ENCODE data around the gene EGR2. TPM values are rescaled to one million over a fixed set of nuclear protein-coding genes. Genes with fewer than 3 reads are reported as not detected.
A peak's percentile ranks its signal among the peaks of the same experiment; 100 is the strongest.

Gene EGR2
- total RNA-seq (1 to 10 TPM in 3 of 6 donors, under 1 TPM in 3; 0.42 to 2.7 (median 1.2) TPM), polyA plus RNA-seq (under 1 TPM; 0.61 to 0.68 TPM)

- no peaks in the 10 kb centered on the region for H3K9me3 ChIP-seq
- H3K4me1 ChIP-seq, result peaks cover 14 to 21% (median 18%) of the 10 kb centered on the region in 3 donors
- FAIRE-seq, result peak; percentile 81
- no peaks in the 10 kb centered on the region for H3K36me3 ChIP-seq
- peak; percentile 87 to 94 (median 90) for DNase-seq
- peaks cover 0 to 33% (median 6%) of the 10 kb centered on the region in 4 donors for H3K27me3 ChIP-seq
- no peak for TF ChIP-seq CTCF (IDR thresholded peaks at IDR 0.05)
- WGBS, 2 donors, result 0% methylated on average over 52 to 53 of the region's 53 CpGs
- H3K4me3 ChIP-seq, result peak within 1 kb of the TSS; percentile 69 to 93 (median 83)
- ATAC-seq, result peak; percentile 83 to 89 (median 87)
- intact Hi-C loops (cut with DNase I), result loop anchor here in 1 of 3 donors (10.0 kb wide), 1 partner anchor 222 kb away; no protein-coding TSS in a partner anchor
- H3K27ac ChIP-seq, result peak within 1 kb of the TSS; percentile 88 to 94 (median 89)
These were observed at the start of gene EGR2 for GRCh38 chr10:62816331-62817120. Gene EGR2, minus strand, starts transcription at chr10:62816366. Its CDS starts 337 bp downstream, at chr10:62816029.

GRCh38 chr10:62862447-62862846, 46.3 kb upstream of the EGR2 start:
- no peak for ATAC-seq
- 70 to 96% methylated on average over 1 of the region's 1 CpG for WGBS, 2 donors
- H3K4me1 ChIP-seq, result no peaks in the 10 kb centered on the region
- H3K36me3 ChIP-seq, result no peaks in the 10 kb centered on the region
- DNase-seq, result no peak
- no peaks in the 10 kb centered on the region for H3K27me3 ChIP-seq
- no peaks in the 10 kb centered on the region for H3K9me3 ChIP-seq
- intact Hi-C loops (cut with DNase I), result no loop called here
- no peak overlapping the region for H3K27ac ChIP-seq
- no peak for FAIRE-seq
- H3K4me3 ChIP-seq, result no peak overlapping the region
- TF ChIP-seq CTCF (IDR thresholded peaks at IDR 0.05), result no peak

GRCh38 chr10:62861507-62861906, 45.3 kb upstream of the EGR2 start:
- H3K4me1 ChIP-seq, result no peaks in the 10 kb centered on the region
- H3K27me3 ChIP-seq, result no peaks in the 10 kb centered on the region
- no peaks in the 10 kb centered on the region for H3K36me3 ChIP-seq
- FAIRE-seq (no peak), ATAC-seq (no peak), DNase-seq (no peak)
- H3K27ac ChIP-seq, result no peak overlapping the region
- WGBS, 2 donors, result 60 to 67% methylated on average over 3 of the region's 3 CpGs
- TF ChIP-seq CTCF (IDR thresholded peaks at IDR 0.05), result no peak
- H3K4me3 ChIP-seq, result no peak overlapping the region
- H3K9me3 ChIP-seq, result no peaks in the 10 kb centered on the region
- intact Hi-C loops (cut with DNase I), result no loop called here

GRCh38 chr10:62860946-62861345, 44.8 kb upstream of the EGR2 start:
- no peaks in the 10 kb centered on the region for H3K36me3 ChIP-seq
- H3K4me3 ChIP-seq, result no peak overlapping the region
- TF ChIP-seq CTCF (IDR thresholded peaks at IDR 0.05), result no peak
- peak in 2 of 6 donors; percentile 3 to 10 for DNase-seq
- intact Hi-C loops (cut with DNase I), result no loop called here
- H3K27me3 ChIP-seq, result no peaks in the 10 kb centered on the region
- WGBS, 2 donors, result 4 to 10% methylated on average over 4 of the region's 4 CpGs
- peak in 1 of 4 donors; percentile 25 for ATAC-seq
- H3K4me1 ChIP-seq, result no peaks in the 10 kb centered on the region
- no peak for FAIRE-seq
- H3K27ac ChIP-seq, result no peak overlapping the region
- no peaks in the 10 kb centered on the region for H3K9me3 ChIP-seq

GRCh38 chr10:62858364-62858763, 42.2 kb upstream of the EGR2 start:
- no peaks in the 10 kb centered on the region for H3K27me3 ChIP-seq
- intact Hi-C loops (cut with DNase I), result no loop called here
- no peaks in the 10 kb centered on the region for H3K36me3 ChIP-seq
- WGBS, 2 donors, result 43 to 51% methylated on average over 6 of the region's 6 CpGs
- peak in 2 of 4 donors; percentile 37 to 64 for ATAC-seq
- H3K27ac ChIP-seq, result no peak overlapping the region
- FAIRE-seq, result no peak
- no peaks in the 10 kb centered on the region for H3K4me1 ChIP-seq
- DNase-seq, result peak in 2 of 6 donors; percentile 2 to 27
- no peak overlapping the region for H3K4me3 ChIP-seq
- H3K9me3 ChIP-seq, result no peaks in the 10 kb centered on the region
- TF ChIP-seq CTCF (IDR thresholded peaks at IDR 0.05), result no peak

Measured in pancreas (tissue), 10 donors.